RWPE2 (cell line): ENCODE data around the gene TEX13A.

Experiments
- ATAC-seq: fragments of 200-7000 bp; cut with Tn5 transposase; 3 replicates; pipeline ENCODE4 v1.9.1; 2021; ENCODE audit warnings: low read depth
- DNase-seq: peaks from one replicate; pipeline ENCODE4 v3.0.0-alpha.2; 2020; ENCODE audit warnings: low spot score
- H3K27ac ChIP-seq: fragments of 450-650 bp; 2 replicates; pipeline ENCODE4 v1.5.1; 2017; ENCODE audit warnings: mild to moderate bottlenecking; ENCODE audit not compliant: poor library complexity, severe bottlenecking
- H3K27me3 ChIP-seq: fragments of 250-450 bp; sonication (Bioruptor Pico); 2 replicates; pipeline ENCODE4 v1.5.1; 2021; ENCODE audit warnings: mild to moderate bottlenecking, moderate library complexity; ENCODE audit not compliant: insufficient read depth, poor library complexity, severe bottlenecking
- H3K36me3 ChIP-seq: fragments of 250-450 bp; sonication (Bioruptor Pico); 2 replicates; pipeline ENCODE4 v1.5.1; 2020; ENCODE audit warnings: low read depth, mild to moderate bottlenecking, moderate library complexity
- H3K4me1 ChIP-seq: fragments of 250-450 bp; sonication (Bioruptor Pico); 2 replicates; pipeline ENCODE4 v1.5.1; 2021; ENCODE audit warnings: mild to moderate bottlenecking, moderate library complexity; ENCODE audit not compliant: insufficient read depth, poor library complexity, severe bottlenecking
- H3K4me3 ChIP-seq: fragments of 250-450 bp; sonication (Bioruptor Pico); 2 replicates; pipeline ENCODE4 v1.5.1; 2021; ENCODE audit warnings: mild to moderate bottlenecking, moderate library complexity; ENCODE audit not compliant: severe bottlenecking
- H3K9me3 ChIP-seq: fragments of 250-450 bp; sonication (Bioruptor Pico); 2 replicates; pipeline ENCODE4 v1.5.1; 2021; ENCODE audit warnings: mild to moderate bottlenecking, moderate library complexity; ENCODE audit not compliant: severe bottlenecking
- CTCF ChIP-seq: fragments of 450-650 bp; IDR thresholded peaks from one replicate; pipeline ENCODE4 v1.5.1; 2017; ENCODE audit warnings: mild to moderate bottlenecking, moderate library complexity; ENCODE audit not compliant: poor library complexity, severe bottlenecking

TEX13A gene

GRCh38 chrX:105229146-105229545 is 8.7 kb upstream of the TEX13A start:
- H3K36me3 ChIP-seq, result no peaks in the 10 kb centered on the region
- ATAC-seq, result no peak
- no peaks in the 10 kb centered on the region for H3K27me3 ChIP-seq
- H3K4me3 ChIP-seq, result no peak overlapping the region
- no peak overlapping the region for H3K27ac ChIP-seq
- H3K9me3 ChIP-seq, result no peaks in the 10 kb centered on the region
- DNase-seq, result no peak
- no peaks in the 10 kb centered on the region for H3K4me1 ChIP-seq
- no peak for TF ChIP-seq CTCF

- TF ChIP-seq CTCF, result no peak
- Histone ChIP-seq H3K27me3 (no peaks in the 10 kb centered on the region), H3K27ac (no peak overlapping the region), H3K9me3 (no peaks in the 10 kb centered on the region), H3K4me3 (no peak overlapping the region), H3K4me1 (no peaks in the 10 kb centered on the region), H3K36me3 (no peaks in the 10 kb centered on the region)
- no peak for DNase-seq
- no peak for ATAC-seq
Observed at GRCh38 chrX:105228602-105229001, 8.1 kb upstream of the TEX13A start.

- no peaks in the 10 kb centered on the region for H3K9me3 ChIP-seq
- H3K27ac ChIP-seq, result no peak overlapping the region
- H3K36me3 ChIP-seq, result no peaks in the 10 kb centered on the region
- DNase-seq (no peak), ATAC-seq (no peak)
- no peak for TF ChIP-seq CTCF
- H3K4me3 ChIP-seq, result no peak overlapping the region
- H3K27me3 ChIP-seq, result no peaks in the 10 kb centered on the region
- H3K4me1 ChIP-seq, result no peaks in the 10 kb centered on the region
Observed at GRCh38 chrX:105226499-105226898, 6.0 kb upstream of the TEX13A start.

- no peak for TF ChIP-seq CTCF
- no peak overlapping the region for H3K4me3 ChIP-seq
- no peak for ATAC-seq
- no peak for DNase-seq
- no peaks in the 10 kb centered on the region for H3K9me3 ChIP-seq
- H3K36me3 ChIP-seq, result no peaks in the 10 kb centered on the region
- no peaks in the 10 kb centered on the region for H3K27me3 ChIP-seq
- no peak overlapping the region for H3K27ac ChIP-seq
- H3K4me1 ChIP-seq, result no peaks in the 10 kb centered on the region
Observed at GRCh38 chrX:105221374-105221773, 880 bp upstream of the TEX13A start.

GRCh38 chrX:105219454-105220401 is 766 bp downstream of the TEX13A start:
- H3K36me3 ChIP-seq, result no peaks in the 10 kb centered on the region
- no peak overlapping the region for H3K4me3 ChIP-seq
- TF ChIP-seq CTCF, result no peak
- no peaks in the 10 kb centered on the region for H3K27me3 ChIP-seq
- H3K4me1 ChIP-seq, result no peaks in the 10 kb centered on the region
- no peak overlapping the region for H3K27ac ChIP-seq
- H3K9me3 ChIP-seq, result no peaks in the 10 kb centered on the region
- ATAC-seq (no peak), DNase-seq (no peak)
